HUES6 (cell line): ENCODE measurements around the gene RASSF9.
A peak's percentile ranks its signal among the peaks of the same experiment; 100 is the strongest.

Source experiments
- H3K27ac ChIP-seq: 2 replicates; pipeline ENCODE4 v1.7.0; 2013; ENCODE audit warnings: low read depth, mild to moderate bottlenecking, low read length, inconsistent platforms
- H3K27me3 ChIP-seq: 2 replicates; pipeline ENCODE4 v1.6.1; 2013; ENCODE audit warnings: low read length; ENCODE audit not compliant: control insufficient read depth, insufficient read depth
- H3K36me3 ChIP-seq: 2 replicates; pipeline ENCODE4 v1.6.1; 2013; ENCODE audit warnings: low read length; ENCODE audit not compliant: control insufficient read depth, insufficient read depth
- H3K4me1 ChIP-seq: 2 replicates; pipeline ENCODE4 v1.6.1; 2013; ENCODE audit warnings: low read length; ENCODE audit not compliant: control insufficient read depth, insufficient read depth
- H3K4me3 ChIP-seq: 2 replicates; pipeline ENCODE4 v1.5.1; 2013; ENCODE audit warnings: low read depth, low read length
- H3K9ac ChIP-seq: one replicate; pipeline ENCODE4 v1.6.1; 2013; ENCODE audit warnings: mild to moderate bottlenecking, low read length
- H3K9me3 ChIP-seq: 2 replicates; pipeline ENCODE4 v1.6.1; 2013; ENCODE audit warnings: low read depth, low read length; ENCODE audit not compliant: control insufficient read depth, insufficient read depth

The RASSF9 gene

DNA sequence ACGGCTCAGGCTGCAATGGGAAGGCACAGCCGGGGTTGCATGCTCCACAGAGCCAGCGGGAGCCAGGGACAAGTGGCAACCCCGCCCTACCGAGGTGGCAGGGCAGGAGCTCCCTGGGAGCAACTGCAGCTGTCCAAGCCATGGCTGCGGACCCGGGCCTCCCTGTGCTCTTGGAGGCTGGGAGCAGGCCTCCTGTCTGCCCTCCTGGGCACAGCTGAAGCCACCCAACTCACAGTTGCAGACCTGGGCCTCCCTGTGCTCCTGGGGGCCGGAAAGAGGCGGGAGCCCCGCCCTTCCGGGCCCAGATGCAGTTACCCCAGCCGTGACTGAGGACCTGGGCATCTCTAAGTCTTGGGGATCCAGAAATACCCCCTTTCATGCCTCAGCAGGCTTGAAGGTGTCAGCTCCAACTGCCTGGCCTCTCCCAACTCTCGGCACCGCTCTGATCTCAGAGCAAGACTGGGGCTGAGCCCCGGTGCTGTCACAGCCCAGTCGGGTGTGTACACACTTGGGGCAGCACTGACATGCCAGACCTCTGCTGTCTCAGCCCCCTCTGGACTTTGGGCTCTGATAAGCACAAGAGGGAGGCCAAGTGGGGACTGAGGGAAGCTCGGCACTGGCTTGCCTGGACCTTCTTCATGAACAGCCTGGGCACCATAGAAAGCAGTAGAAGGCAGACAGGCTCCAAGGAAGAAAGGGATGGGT lies 7.5 kb upstream of the RASSF9 start:
- Histone ChIP-seq H3K27me3 (no peaks in the 10 kb centered on the region), H3K4me3 (no peak overlapping the region)

DNA sequence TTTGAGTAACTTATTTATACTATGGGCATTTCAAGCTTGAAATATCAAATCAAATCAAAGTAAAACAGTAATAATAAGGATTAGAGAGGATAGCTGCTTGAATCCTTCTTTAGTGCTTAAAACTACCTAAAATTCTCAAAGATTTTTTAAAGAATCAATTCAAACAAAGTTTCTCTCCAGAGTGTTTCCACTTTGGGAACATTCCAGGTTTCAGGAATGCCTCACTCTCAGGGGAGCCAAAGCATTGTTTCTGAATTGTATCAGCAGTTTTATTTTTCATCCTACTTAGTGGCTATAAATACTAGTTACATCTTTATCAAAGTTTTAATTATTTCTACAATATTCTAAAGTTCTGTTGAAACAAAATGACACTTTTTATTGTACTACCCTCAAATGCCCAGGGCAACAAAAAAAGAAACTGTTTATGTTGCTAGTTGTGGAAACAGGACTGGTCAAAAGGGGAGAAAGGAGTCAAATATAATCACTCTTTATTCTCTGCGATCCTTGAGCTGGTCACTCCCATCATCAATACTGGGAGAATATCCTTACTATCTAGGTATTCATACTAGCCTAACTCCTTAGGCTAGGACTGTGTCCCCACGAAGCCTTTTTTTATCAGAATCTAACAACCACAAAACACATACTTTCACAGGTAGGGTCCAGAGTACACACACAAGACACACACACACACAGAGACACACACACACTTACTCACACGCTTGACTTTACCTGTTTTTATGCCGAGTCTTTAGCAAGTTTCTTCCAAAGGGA lies 598 bp downstream of the RASSF9 start:
- peak overlapping the region; percentile 48; the same call in 1 of the 2 replicates for H3K4me3 ChIP-seq
- no peaks in the 10 kb centered on the region for H3K27me3 ChIP-seq
- peaks cover 34% of the 10 kb centered on the region for H3K4me1 ChIP-seq
- H3K9ac ChIP-seq = peak overlapping the region; percentile 56
- no peaks in the 10 kb centered on the region for H3K9me3 ChIP-seq
- no peaks in the 10 kb centered on the region for H3K36me3 ChIP-seq
- no peak overlapping the region; the same call in 1 of the 2 replicates for H3K27ac ChIP-seq

More for the DNA sequence above, 7.5 kb upstream of the RASSF9 start:
- peaks cover 12% of the 10 kb centered on the region for H3K4me1 ChIP-seq
- no peaks in the 10 kb centered on the region for H3K9me3 ChIP-seq
- H3K9ac ChIP-seq = no peak overlapping the region
- no peaks in the 10 kb centered on the region for H3K36me3 ChIP-seq
- no peak overlapping the region for H3K27ac ChIP-seq

DNA sequence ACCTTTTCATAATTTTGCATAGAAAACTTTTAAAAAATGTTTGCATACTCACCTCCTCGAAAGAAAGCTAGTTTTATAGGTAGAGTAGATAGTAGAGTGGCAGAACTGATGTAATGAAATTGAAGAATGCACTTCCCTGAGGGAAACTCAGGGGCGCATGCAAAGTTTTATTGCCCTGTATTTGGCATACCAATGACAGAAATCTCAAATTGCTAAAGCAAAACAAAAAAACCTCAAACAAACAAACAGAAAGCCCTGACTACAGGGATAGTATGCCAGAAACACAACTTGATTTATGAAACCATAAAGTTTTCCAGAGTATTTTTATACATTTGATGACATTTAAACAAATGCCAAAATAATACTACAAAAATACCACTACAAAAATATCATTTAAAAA lies 1.8 kb downstream of the RASSF9 start:
- H3K9me3 ChIP-seq = no peaks in the 10 kb centered on the region
- peaks cover 34% of the 10 kb centered on the region for H3K4me1 ChIP-seq
- no peak overlapping the region for H3K27ac ChIP-seq
- no peaks in the 10 kb centered on the region for H3K36me3 ChIP-seq
- no peaks in the 10 kb centered on the region for H3K27me3 ChIP-seq
- no peak overlapping the region for H3K9ac ChIP-seq
- peak overlapping the region; percentile 5; the same call in 1 of the 2 replicates for H3K4me3 ChIP-seq

DNA sequence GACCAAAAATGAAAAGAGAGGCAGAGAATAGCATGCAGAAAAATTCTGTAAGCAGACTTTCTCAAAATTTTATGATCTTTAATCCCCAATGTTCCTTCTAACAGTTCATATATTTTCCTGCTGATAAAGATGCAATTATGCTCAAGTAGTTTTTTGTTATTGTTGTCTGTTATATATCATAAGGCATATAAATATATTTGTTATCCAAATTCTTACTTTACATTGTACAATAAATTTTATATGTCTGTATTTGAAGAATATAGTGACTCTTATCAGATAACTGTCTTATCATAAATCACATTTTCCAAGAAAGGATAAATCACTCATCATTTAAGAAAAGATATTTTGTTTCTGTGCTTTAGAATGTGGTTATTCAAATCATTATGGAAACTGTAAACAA lies 2.6 kb downstream of the RASSF9 start:
- Histone ChIP-seq H3K4me3 (no peak overlapping the region), H3K4me1 (peaks cover 34% of the 10 kb centered on the region), H3K9ac (no peak overlapping the region), H3K9me3 (no peaks in the 10 kb centered on the region), H3K27me3 (no peaks in the 10 kb centered on the region), H3K36me3 (no peaks in the 10 kb centered on the region), H3K27ac (no peak overlapping the region)

DNA sequence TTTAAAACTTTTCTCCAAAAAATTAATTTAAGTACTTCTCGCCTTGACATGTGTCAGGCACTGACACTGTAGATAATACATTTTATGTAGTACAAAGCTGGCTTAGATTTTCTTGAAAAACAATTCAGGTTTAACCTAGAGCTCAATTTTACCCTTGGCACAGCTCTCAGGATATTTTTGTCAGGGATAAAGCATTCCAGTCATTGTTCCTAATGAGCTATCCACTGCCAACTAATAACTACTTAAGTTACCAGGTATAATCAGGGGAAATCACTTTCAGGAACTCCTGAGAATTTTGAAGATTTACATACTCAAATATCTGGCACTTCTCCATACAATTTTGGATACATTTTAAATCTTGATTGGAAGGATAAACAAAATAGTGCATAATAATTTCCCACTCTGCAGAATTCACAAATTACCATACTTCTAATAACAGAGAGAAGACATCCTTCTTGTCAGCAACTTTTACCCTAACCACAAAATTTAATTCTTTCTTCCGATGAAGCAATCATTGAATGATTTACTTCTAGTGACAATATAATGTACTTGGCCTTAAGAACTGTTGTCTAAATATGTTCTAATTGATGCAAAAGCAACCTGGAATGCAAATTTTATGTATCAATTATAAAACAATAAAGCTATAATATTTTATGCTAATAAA lies 4.8 kb downstream of the RASSF9 start:
- no peak overlapping the region for H3K4me3 ChIP-seq
- H3K36me3 ChIP-seq = no peaks in the 10 kb centered on the region
- no peak overlapping the region for H3K27ac ChIP-seq
- no peaks in the 10 kb centered on the region for H3K9me3 ChIP-seq
- no peak overlapping the region for H3K9ac ChIP-seq
- no peaks in the 10 kb centered on the region for H3K27me3 ChIP-seq
- H3K4me1 ChIP-seq = peaks cover 23% of the 10 kb centered on the region

DNA sequence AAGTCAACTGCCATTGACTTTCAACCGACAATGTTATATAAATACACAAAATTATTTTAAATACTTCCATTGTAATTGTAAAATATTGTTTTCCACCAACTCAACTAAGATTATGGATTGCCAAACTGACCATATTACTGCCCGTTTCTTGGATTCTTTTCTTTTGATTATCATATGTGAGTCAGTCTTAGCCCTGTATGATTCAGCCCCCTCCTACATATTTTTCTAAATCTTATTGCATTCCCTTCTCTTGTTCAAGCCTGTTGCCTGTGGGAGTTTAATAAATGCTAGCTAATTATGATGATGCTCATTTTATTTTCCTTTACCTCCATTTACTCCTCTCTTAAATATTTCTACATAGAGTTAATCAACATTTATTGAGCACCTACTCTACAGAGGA lies 6.8 kb downstream of the RASSF9 start:
- no peak overlapping the region for H3K27ac ChIP-seq
- no peak overlapping the region for H3K9ac ChIP-seq
- no peaks in the 10 kb centered on the region for H3K9me3 ChIP-seq
- peaks cover 6% of the 10 kb centered on the region; the same call in 1 of the 2 replicates for H3K4me1 ChIP-seq
- H3K27me3 ChIP-seq = no peaks in the 10 kb centered on the region
- no peaks in the 10 kb centered on the region for H3K36me3 ChIP-seq
- no peak overlapping the region for H3K4me3 ChIP-seq

DNA sequence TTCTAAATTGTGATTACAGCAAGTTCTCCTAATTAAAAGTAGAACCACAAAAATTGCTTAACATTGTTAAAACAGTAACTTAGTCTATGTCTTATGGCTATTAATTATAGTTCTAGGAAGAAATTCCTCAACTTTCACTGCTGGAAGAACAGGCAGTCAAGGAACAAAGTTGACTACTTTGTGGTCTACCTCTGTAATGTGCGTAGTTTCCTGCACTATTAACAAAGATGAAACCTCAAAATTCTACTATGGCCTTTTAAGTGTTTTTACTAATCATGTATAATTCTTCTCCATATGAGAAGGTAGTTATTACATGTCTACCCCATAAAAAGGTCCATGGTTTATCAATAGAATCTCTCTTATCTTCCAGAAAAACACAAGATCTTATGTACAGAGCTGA lies 7.6 kb downstream of the RASSF9 start:
- no peaks in the 10 kb centered on the region for H3K4me1 ChIP-seq

DNA sequence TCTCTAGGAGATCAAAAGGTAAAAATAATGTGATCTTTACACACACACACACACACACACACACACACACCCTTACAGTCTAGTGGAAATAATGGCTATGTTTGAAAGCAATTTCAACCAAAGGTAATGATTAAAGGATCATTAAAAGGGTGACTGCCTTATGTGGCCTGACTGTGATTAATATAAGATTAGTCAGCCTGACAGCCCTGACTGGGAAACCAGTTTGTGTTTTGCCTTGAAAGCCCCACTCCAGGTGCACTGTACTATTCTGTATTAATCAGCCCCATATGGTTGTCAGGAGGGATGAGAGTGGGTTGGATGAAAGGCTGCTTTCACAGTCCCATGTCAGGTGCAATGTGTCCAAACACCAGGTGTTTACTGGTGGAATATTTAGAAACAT lies 10.5 kb downstream of the RASSF9 start:
- H3K9me3 ChIP-seq = no peaks in the 10 kb centered on the region

More for the DNA sequence above, 7.6 kb downstream of the RASSF9 start:
- H3K36me3 ChIP-seq = no peaks in the 10 kb centered on the region
- H3K9me3 ChIP-seq = no peaks in the 10 kb centered on the region
- no peak overlapping the region for H3K9ac ChIP-seq
- H3K4me3 ChIP-seq = no peak overlapping the region
- H3K27me3 ChIP-seq = no peaks in the 10 kb centered on the region
- no peak overlapping the region for H3K27ac ChIP-seq

DNA sequence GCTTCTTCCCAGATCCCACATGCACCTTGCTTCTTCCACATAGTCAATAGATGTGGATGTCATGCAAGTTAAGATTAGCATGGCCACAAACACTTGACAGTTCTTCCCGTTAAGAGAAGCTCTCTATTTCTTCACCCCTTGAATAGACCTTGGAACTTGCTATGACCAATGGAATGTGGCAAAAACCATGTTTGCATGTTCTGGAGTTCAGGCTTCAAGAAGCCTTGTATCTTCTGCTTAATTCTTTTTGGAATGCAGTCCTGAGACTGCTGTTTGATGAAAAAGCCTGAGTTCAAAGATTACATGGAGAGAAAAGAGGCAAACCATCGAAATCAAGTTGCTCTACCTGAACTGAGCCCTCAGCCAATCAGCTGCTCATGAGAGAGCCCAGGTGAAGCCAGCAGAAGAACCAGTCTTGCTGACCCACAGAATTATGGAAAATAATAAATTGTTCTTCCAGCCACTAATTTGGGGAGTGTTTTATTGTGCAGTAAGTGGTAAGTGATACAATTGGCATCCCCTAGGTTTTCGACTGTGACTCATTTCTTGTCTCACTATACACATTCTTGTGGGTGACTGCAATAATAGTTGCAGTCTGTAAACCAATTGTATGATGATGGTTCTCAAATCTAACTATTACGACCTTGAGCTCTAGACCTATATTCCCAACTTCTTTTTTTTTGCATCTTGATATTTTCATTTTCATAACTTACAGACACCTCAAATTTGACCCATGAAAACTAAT lies 12.6 kb downstream of the RASSF9 start:
- H3K4me1 ChIP-seq = 0 out of 2 replicates have a peak, but pooled peaks cover 3% of the 10 kb centered on the region
- no peak overlapping the region for H3K4me3 ChIP-seq
- no peak overlapping the region for H3K27ac ChIP-seq
- H3K36me3 ChIP-seq = no peaks in the 10 kb centered on the region
- no peaks in the 10 kb centered on the region for H3K27me3 ChIP-seq
- no peak overlapping the region for H3K9ac ChIP-seq
- H3K9me3 ChIP-seq = no peaks in the 10 kb centered on the region

More for the DNA sequence above, 10.5 kb downstream of the RASSF9 start:
- Histone ChIP-seq H3K27ac (no peak overlapping the region), H3K36me3 (no peaks in the 10 kb centered on the region), H3K9ac (no peak overlapping the region), H3K27me3 (no peaks in the 10 kb centered on the region), H3K4me3 (no peak overlapping the region), H3K4me1 (0 out of 2 replicates have a peak, but pooled peaks cover 3% of the 10 kb centered on the region)

DNA sequence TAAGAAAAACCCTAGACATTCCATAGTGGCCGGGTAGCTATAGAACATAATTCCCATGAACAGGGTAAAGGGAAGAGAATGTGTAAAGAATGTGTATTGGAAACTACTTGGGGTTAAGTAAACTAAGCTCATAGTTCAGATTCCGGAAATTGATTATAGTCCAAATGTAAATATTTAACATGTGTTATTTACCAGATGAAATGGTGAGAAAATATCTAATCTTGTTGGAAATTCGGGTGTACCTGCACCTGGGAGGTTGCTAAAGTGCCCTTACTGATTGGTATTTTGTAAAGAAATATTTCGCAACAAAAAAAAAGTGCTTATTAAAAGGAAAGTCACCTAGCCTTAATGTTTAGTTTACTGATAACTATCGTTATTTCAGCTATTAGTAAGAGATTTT lies 14.4 kb downstream of the RASSF9 start:
- Histone ChIP-seq H3K9me3 (no peaks in the 10 kb centered on the region), H3K4me1 (0 out of 2 replicates have a peak, but pooled peaks cover 3% of the 10 kb centered on the region), H3K36me3 (no peaks in the 10 kb centered on the region), H3K9ac (no peak overlapping the region), H3K4me3 (no peak overlapping the region), H3K27ac (no peak overlapping the region), H3K27me3 (no peaks in the 10 kb centered on the region)
